ENCODE results near the gene CCDC88A.

- TF ChIP-seq CTCF (IDR thresholded peaks at IDR 0.05), result no peak
- TF ChIP-seq MAX (IDR thresholded peaks at IDR 0.05; ENCODE audit: low read depth), result no peak
- no peak for TF ChIP-seq TCF12 (IDR thresholded peaks at IDR 0.05)
- no peak for TF ChIP-seq REST (IDR thresholded peaks at IDR 0.05; ENCODE audit: low read depth, low read length)
- TF ChIP-seq RCOR1 (IDR thresholded peaks at IDR 0.05; ENCODE audit: low read length), result no peak
- TF ChIP-seq FOXM1 (IDR thresholded peaks at IDR 0.05; ENCODE audit: low read depth), result no peak
Observed at GRCh38 chr2:55330541-55331297, 88.9 kb downstream of the CCDC88A start.
